Inflammatory macrophage (primary cell): ENCODE results near the gene SIPA1L3.
A peak's percentile ranks its signal among the peaks of the same experiment; 100 is the strongest.
"Not testable (repeated sequence)": the region's sequence is repeated elsewhere in the genome, so short reads cannot be mapped to it uniquely, and the experiment has no call there.

Source experiments
- DNase-seq, 2 donors: peaks; one replicate each; pipeline ENCODE4 v3.0.0-alpha.2; 2020 to 2022

SIPA1L3 gene

DNA sequence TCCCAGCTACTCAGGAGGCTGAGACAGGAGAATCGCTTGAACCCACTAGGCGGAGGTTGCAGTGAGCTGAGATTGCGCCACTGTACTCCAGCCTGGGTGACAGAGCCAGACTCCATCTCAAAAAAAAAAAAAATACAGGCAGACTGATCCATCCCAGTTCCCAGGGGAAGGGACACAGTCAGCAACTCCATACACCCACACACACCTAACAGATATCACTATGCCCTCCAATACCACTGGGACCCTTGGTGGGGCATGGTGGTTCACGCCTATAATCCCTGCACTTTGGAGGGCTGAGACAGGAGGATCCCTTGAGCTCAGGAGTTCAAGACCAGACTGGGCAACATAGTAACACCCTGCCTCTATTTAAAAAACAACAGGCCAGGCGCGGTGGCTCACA, 314.4 kb downstream of the SIPA1L3 start:
- no peak for DNase-seq

GRCh38 chr19:38221919-38222830, 315.2 kb downstream of the SIPA1L3 start:
- no peak for DNase-seq

DNA sequence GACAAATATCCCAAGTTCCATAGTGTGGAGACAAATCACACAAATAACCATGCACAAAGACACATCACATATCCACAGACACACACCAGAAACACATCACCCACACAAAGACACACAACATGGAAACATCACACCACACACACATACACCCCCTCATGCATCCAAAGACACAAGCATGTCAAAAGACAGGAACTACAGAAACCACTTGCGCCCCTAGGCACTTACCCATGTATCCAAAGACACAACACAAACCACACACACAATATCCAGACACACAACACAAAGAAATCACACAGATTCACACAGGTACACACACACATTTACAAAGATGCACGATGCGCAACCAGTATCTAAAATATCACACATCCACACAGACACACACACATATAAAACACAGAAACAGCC, 316.1 kb downstream of the SIPA1L3 start:
- DNase-seq = no peak

GRCh38 chr19:38223617-38224013, 316.6 kb downstream of the SIPA1L3 start:
- DNase-seq = no peak

DNA sequence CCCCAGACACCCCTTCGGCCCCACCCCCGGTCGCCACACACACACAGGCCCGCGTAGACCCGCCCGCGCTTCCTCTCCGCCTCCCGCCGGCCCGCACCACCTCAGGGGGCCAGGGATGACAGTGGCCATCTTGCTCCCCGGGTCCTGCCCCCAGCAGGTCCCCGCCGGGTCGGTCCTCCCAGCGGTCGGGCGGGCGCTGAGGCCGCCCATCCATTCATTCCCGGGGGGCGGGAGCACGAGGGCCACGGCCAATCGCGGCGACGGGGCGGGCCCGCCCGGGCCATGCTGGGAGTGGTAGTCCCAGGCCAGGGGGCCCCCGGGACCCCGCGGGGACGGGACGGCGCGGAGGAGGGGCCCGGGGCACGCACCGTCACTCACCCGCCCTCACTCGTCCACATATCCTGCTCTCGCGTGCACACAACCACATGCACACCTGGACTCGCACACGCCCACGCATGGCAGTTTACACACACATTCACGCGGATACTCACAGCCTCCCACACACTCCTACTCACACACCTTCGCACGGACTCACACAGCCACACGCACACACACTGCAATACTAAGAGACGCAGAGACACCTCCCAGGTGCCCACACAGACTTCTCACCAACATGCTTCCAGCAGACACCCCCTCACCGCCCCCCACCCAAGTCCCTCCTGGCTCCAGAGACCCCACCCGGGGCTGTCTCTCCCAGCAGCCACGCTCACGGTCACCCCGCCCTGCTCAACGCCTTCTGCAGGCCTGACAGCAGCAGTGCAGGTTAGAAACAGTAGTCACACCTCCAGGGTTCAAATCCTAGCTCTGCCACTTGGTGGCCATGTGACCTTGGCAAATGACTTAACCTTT, 317.2 kb downstream of the SIPA1L3 start, which contains the start of gene DPF1:
Gene DPF1 (minus strand): TSS at position 209 of the 849 bp plus-strand sequence. CDS start 80 bp downstream, at position 129.
- DNase-seq = peak; percentile 14 to 24

- not testable (repeated sequence) for DNase-seq
Measured at GRCh38 chr19:38224863-38225218, 317.8 kb downstream of the SIPA1L3 start.

- DNase-seq = no peak
Measured at GRCh38 chr19:38227287-38228004, 320.4 kb downstream of the SIPA1L3 start.

DNA sequence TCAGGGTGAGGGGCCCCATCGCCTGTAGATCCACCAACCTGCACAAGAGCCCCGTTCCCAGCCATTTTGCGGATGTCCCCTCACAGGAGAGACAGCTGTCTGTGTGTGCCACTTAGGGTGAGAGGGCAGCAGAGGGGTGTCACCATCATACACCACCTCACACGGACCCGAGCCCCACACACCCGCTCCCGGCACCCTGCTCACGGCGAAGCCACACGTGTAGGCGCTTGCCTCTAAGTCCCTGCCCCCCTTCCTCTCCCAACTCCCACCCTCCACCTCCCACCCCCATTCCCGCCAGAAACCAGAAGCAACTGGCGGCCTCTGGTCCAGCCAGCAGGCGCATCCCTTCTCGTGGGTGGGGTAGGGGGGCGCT, 321.0 kb downstream of the SIPA1L3 start:
- DNase-seq = no peak

DNA sequence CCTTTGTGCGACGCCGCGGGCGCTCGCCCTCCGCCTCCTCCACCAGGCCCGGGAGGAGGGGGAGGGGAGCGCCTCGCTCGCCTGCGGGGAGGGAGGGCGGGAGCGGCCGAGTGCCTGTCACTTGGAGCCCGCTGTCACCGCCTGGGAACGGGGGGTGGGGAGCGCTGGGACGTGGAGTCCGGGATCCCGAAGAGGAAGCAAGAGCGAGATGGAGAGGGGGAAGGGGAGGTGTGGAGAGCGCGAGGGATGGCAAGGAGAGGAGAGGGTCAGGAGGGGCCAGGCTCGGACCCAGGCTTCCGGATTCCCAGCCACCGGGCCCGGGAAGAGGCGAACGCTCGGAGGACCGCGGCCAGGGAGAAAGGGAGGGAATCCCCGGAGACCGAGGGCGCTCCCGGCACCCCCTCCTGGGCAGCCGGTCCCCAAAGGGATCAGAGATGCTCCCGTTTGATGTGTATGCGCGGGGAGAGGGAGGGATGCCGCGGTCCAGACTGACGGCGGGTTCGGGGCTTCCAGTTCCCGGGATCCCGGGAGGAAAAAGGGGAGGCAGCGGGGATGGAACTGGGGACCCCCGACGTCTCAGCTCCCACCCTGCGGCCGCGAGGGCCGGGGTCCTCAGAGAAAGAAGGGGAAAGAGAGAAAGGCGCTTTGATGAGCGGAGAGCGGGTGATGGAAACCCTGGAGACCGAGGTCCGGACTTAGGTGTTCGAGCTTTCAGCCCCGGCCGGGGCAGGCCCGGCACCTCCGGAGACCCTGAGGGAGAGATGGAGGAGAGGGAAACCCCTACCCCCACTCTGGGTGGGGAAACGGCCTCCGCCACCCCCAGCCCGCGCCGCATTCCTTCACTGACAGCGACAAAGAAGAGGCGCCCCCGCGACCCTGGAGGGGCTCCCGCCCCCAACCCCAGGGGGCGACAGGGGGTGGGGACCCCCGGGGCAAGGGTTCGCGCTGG, 321.8 kb downstream of the SIPA1L3 start:
- no peak for DNase-seq

DNA sequence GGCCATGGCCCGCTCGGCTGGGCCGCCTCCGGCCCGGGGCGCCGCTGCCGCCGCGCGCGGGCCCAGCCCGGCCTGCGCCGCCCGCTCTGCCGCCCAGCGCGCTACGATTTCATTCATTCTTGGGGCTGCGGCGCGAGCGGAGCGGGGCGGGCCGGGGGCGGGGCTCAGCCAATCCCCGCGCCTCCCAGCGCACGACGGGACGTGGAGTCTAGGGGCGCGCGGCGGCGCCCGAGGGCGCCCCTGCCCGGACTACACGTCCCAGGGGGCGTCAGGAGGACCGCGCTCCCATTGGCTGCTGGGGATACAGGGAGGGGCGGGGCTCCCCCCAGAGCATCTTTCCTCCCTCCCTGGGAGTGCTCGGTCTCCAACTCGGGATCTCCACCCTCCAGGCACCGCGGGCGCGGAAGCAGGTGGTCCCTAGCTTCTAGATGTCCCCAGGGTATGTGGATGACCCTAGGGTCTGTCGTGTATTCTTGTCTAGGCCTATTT, 322.6 kb downstream of the SIPA1L3 start:
- peak; percentile 15 to 40 for DNase-seq

DNA sequence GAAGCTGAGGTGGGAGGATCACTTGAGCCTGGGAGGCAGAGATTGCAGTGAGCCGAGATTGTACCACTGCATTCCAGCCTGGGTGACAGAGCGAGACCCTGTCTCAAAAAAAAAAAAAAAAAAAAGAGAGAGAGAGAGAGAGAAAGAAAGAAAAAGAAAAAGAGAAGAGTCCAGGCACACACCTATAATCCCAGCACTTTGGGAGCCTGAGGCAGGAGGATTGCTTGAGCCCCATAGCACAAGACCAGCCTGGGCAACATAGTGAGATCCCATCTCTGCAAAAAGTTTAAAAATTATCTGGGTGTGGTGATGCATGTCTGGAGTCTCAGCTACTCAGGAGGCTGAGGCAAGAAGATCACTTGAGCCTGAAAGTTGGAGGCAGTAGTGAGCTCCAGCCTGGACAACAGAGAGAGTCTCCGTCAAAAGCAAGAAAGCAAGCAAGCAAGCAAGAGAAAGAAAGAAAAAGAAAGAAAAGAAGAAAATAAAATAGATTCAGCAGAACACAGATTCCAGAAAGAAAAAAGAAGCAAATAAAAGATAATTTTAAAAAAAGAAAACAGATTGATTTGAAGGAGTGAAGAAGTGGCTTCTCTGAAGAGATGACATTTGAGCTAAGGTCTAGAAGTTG, 323.6 kb downstream of the SIPA1L3 start:
- not testable (repeated sequence) for DNase-seq

GRCh38 chr19:38231918-38232317, 324.9 kb downstream of the SIPA1L3 start:
- no peak for DNase-seq

GRCh38 chr19:38233740-38234251, 326.8 kb downstream of the SIPA1L3 start:
- DNase-seq = peak; percentile 88 to 89

- DNase-seq = no peak
Measured at GRCh38 chr19:38234615-38235014, 327.6 kb downstream of the SIPA1L3 start.

DNA sequence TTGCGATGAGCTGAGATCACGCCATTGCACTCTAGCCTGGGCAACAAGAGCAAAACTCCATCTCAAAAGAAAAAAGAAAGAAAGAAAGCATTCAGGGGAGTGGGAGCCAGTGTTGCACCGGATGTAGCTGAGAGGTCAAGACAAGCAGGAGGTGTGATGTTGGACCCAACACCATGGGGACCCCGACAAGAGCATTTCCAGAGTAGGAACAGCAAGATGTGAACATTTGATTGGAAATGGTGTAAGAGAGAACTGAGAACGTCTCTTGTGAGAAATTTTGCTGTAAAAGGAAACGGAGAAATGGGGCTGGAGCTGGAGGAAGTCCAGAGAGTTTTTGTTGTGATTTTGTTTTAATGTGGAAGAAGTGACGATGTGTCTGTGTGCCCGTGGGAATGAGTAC, 332.8 kb downstream of the SIPA1L3 start:
- DNase-seq = no peak

- DNase-seq = no peak
Measured at GRCh38 chr19:38243279-38243673, 336.3 kb downstream of the SIPA1L3 start.

GRCh38 chr19:38245826-38246498, 339.0 kb downstream of the SIPA1L3 start:
- DNase-seq = no peak

GRCh38 chr19:38247126-38247525, 340.1 kb downstream of the SIPA1L3 start:
- no peak for DNase-seq

GRCh38 chr19:38247734-38248268, 340.8 kb downstream of the SIPA1L3 start:
- no peak for DNase-seq

DNA sequence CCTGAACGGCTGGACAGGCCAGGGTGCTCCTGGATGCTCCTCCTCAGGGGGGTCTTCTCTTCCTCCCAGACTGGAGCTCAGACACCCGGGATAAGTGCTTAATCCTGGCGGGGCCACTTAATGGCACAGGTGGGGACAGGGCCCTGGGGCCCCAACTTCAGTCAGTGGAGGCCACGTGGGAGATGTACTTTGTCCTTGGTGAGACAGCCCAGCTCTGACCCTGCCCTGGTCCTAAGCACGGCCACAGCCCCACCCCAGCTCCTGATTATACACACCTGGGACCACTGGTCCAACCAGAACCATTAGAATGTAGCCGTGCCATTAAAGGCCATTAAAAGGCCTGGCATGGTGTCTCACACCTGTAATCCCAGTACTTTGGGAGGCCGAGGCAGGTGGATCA, 341.4 kb downstream of the SIPA1L3 start:
- DNase-seq = no peak
